ENCODE measurements around the gene CDH13. TPM values are rescaled to one million over a fixed set of nuclear protein-coding genes. Genes with fewer than 3 reads are reported as not detected.

CDH13 gene
- total and polyA plus RNA-seq, 7 donors = 6.1 to 30.7 (median 22.8) TPM

- intact Hi-C loops (cut with DNase I) = no loop called here
- no peak for ATAC-seq
- Histone ChIP-seq H3K4me3 (no peak overlapping the region), H3K9me3 (peaks cover 3% of the 10 kb centered on the region), H3K27ac (no peak overlapping the region), H3K4me1 (peaks cover 12% of the 10 kb centered on the region), H3K36me3 (ENCODE audit: insufficient read depth in 1 of 2, low read depth in 1 of 2) (no peaks in the 10 kb centered on the region), H3K27me3 (ENCODE audit: insufficient read depth in 3 of 3, low read length in 2 of 3) (no peaks in the 10 kb centered on the region)
- no peak for DNase-seq
- WGBS, 3 donors = 72 to 100% (median 84%) methylated on average over 4 of the region's 4 CpGs
- TF ChIP-seq, protein P1, sequence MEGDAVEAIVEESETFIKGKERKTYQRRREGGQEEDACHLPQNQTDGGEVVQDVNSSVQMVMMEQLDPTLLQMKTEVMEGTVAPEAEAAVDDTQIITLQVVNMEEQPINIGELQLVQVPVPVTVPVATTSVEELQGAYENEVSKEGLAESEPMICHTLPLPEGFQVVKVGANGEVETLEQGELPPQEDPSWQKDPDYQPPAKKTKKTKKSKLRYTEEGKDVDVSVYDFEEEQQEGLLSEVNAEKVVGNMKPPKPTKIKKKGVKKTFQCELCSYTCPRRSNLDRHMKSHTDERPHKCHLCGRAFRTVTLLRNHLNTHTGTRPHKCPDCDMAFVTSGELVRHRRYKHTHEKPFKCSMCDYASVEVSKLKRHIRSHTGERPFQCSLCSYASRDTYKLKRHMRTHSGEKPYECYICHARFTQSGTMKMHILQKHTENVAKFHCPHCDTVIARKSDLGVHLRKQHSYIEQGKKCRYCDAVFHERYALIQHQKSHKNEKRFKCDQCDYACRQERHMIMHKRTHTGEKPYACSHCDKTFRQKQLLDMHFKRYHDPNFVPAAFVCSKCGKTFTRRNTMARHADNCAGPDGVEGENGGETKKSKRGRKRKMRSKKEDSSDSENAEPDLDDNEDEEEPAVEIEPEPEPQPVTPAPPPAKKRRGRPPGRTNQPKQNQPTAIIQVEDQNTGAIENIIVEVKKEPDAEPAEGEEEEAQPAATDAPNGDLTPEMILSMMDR (IDR thresholded peaks at IDR 0.05) = no peak
Measured at GRCh38 chr16:83840060-83840617, 1213.4 kb downstream of the CDH13 start.

- intact Hi-C loops (cut with DNase I) = no loop called here
- DNase-seq (no peak), ATAC-seq (no peak)
- Histone ChIP-seq H3K36me3 (ENCODE audit: insufficient read depth in 1 of 2, low read depth in 1 of 2) (no peaks in the 10 kb centered on the region), H3K4me1 (peaks cover 12% of the 10 kb centered on the region), H3K27me3 (ENCODE audit: insufficient read depth in 3 of 3, low read length in 2 of 3) (no peaks in the 10 kb centered on the region), H3K4me3 (no peak overlapping the region), H3K9me3 (no peaks in the 10 kb centered on the region), H3K27ac (no peak overlapping the region)
- WGBS, 3 donors = 82 to 85% (median 83%) methylated on average over 7 of the region's 7 CpGs
- TF ChIP-seq, protein P1 (IDR thresholded peaks at IDR 0.05) = no peak
Measured at GRCh38 chr16:83842291-83842690, 1215.5 kb downstream of the CDH13 start.

DNA sequence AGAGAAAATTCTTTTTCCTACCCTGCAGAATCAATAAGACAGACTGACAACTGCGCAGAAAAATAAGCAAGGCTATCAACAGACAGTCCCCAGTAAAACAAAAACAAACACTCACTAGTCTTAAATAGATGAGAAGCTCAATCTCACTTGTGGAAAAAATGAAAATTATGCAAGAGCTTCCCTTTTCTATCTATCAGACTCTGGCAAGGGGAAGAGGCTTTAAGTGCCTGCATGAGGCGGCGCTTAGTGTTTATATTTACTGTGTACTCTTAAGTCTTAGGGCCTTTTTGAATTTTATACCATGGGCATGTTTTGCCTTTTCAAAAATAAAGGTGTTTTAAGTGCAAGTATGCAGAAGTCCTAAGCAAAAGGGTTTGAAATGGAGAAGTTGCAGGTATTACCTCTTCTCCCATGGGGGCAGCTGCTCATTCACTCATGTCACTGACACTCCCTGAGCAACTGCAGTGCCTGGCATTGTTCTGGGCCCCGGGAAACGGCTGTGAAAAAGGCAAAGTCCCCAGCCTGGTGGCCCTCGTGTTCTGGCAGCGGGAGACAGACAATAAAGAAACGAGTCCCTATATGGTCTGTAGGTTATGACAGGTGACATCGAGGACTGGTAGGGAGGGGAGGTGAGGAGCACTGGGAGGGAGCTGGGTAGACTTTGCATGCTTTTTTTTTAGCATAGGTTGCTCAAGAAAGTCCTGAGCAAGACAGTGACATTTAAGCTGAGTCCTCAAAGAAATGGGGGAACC lies 1216.2 kb downstream of the CDH13 start:
- ATAC-seq (peak; percentile 62 to 94 (median 81)), DNase-seq (no peak)
- H3K4me1 ChIP-seq = peaks cover 12% of the 10 kb centered on the region
- H3K4me3 ChIP-seq = no peak overlapping the region
- intact Hi-C loops (cut with DNase I) = no loop called here
- 51 to 60% (median 59%) methylated on average over 9 of the region's 9 CpGs for WGBS, 3 donors
- no peaks in the 10 kb centered on the region for H3K36me3 ChIP-seq (ENCODE audit: insufficient read depth in 1 of 2, low read depth in 1 of 2)
- no peaks in the 10 kb centered on the region for H3K9me3 ChIP-seq
- H3K27ac ChIP-seq = peak overlapping the region; percentile 30
- no peaks in the 10 kb centered on the region for H3K27me3 ChIP-seq (ENCODE audit: insufficient read depth in 3 of 3, low read length in 2 of 3)
- TF ChIP-seq, protein P1 (IDR thresholded peaks at IDR 0.05) = no peak

DNA sequence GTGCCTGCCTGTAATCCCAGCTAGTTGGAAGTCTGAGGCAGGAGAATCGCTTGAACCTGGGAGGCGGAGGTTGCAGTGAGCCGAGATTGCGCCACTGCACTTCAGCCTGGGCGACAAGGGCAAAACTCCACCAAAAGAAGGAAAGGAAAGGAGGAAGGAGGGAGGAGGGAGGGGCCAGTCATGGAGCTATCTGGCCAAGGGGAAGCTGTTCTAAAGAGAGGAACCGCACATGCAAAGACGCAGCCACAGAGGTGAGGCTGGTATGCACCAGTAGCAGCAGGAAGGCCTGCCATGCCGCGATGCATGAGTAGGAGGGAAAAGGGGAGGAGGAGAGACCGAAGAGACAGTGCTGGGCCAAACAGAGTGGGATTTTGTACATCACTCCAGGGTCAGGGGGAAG lies 1216.9 kb downstream of the CDH13 start:
- WGBS, 3 donors = 74 to 76% (median 75%) methylated on average over 10 of the region's 10 CpGs
- TF ChIP-seq, protein P1 (IDR thresholded peaks at IDR 0.05) = no peak
- H3K27ac ChIP-seq = no peak overlapping the region
- no peak overlapping the region for H3K4me3 ChIP-seq
- no peaks in the 10 kb centered on the region for H3K27me3 ChIP-seq (ENCODE audit: insufficient read depth in 3 of 3, low read length in 2 of 3)
- DNase-seq (no peak), ATAC-seq (peak in 2 of 4 donors; percentile 4 to 19)
- no peaks in the 10 kb centered on the region for H3K9me3 ChIP-seq
- intact Hi-C loops (cut with DNase I) = no loop called here
- peaks cover 12% of the 10 kb centered on the region for H3K4me1 ChIP-seq
- H3K36me3 ChIP-seq (ENCODE audit: insufficient read depth in 1 of 2, low read depth in 1 of 2) = no peaks in the 10 kb centered on the region

Measured in psoas muscle (tissue), 8 donors.